Endothelial cell of umbilical vein (primary cell): ENCODE measurements around the gene FGF2. TPM values are rescaled to one million over a fixed set of nuclear protein-coding genes. Genes with fewer than 3 reads are reported as not detected.

ENCODE experiments used
- BruUV-seq: library from RNA; stranded (reverse); fragments of 400-500 nt; replicated peaks from 2 replicates; lab custom pipeline; 2021; lab: Mats Ljungman, UMichigan
- CTCF ChIA-PET: fragments of 300-600, 350-600 bp; sonication (Branson Sonifier 250); formaldehyde crosslinking; loops from one replicate; lab custom pipeline; 2021; ENCODE audit warnings: antibody characterized with exemption, inconsistent platforms; lab: Charles Lee
- POLR2A ChIA-PET: fragments of 300-600, 350-600 bp; sonication (Branson Sonifier 250); formaldehyde crosslinking; loops from one replicate; lab custom pipeline; 2021; ENCODE audit warnings: antibody characterized with exemption, inconsistent platforms; lab: Charles Lee
- DNase-seq: peaks from one replicate; pipeline ENCODE4 v3.0.0-alpha.2; 2011; ENCODE audit warnings: low read depth, low spot score
- FAIRE-seq: peaks from 2 replicates; lab custom pipeline; 2011; peaks lifted over from hg19 to GRCh38; lab: Jason Lieb, UNC
- H2AFZ ChIP-seq: 2 replicates; pipeline ENCODE4 v1.6.0; 2012; ENCODE audit warnings: low read depth, low read length, control low read depth, inconsistent platforms
- H3K27ac ChIP-seq: 2 replicates; pipeline ENCODE4 v1.5.1; 2011; ENCODE audit warnings: low read depth, mild to moderate bottlenecking, control low read depth, low read length, moderate library complexity; ENCODE audit not compliant: insufficient read depth
- H3K27me3 ChIP-seq, 2 experiments: 2 replicates each; pipeline versions ENCODE4 v1.6.0 to v1.6.1; 2011; ENCODE audit warnings: low read length in 2 of 2, mixed read lengths in 1 of 2; ENCODE audit not compliant: control insufficient read depth in 2 of 2, insufficient read depth in 2 of 2
- H3K36me3 ChIP-seq, 2 experiments: 2 replicates in 1 of 2; 3 replicates in 1 of 2; pipeline ENCODE4 v1.5.1; 2011; ENCODE audit warnings: low read length in 2 of 2, mild to moderate bottlenecking in 1 of 2, moderate library complexity in 1 of 2; ENCODE audit not compliant: control insufficient read depth in 2 of 2, insufficient read depth in 2 of 2; ENCODE audit errors: extremely low read depth in 1 of 2
- H3K4me1 ChIP-seq: 3 replicates; pipeline ENCODE4 v1.5.1; 2011; ENCODE audit warnings: mild to moderate bottlenecking, low read length; ENCODE audit not compliant: control insufficient read depth, insufficient read depth; ENCODE audit errors: extremely low read depth
- H3K4me2 ChIP-seq: 2 replicates; pipeline ENCODE4 v1.6.1; 2011; ENCODE audit warnings: low read length, control low read depth, mixed read lengths; ENCODE audit not compliant: insufficient read depth
- H3K4me3 ChIP-seq, 3 experiments: fragments of 200-600 bp in 1 of 3; sonication (generic), shearing (Covaris generic) in 1 of 3; replicated peaks in 1 of 3; 2 replicates each; pipeline ENCODE4 v1.5.1; 2011 to 2016; ENCODE audit warnings: control low read depth in 3 of 3, low read length in 3 of 3, mild to moderate bottlenecking in 2 of 3, inconsistent platforms in 1 of 3, low read depth in 1 of 3, moderate library complexity in 1 of 3; ENCODE audit not compliant: insufficient read depth in 1 of 3
- H3K79me2 ChIP-seq: 2 replicates; pipeline ENCODE4 v1.6.0; 2012; ENCODE audit warnings: low read length, inconsistent platforms; ENCODE audit not compliant: control insufficient read depth, insufficient read depth
- H3K9ac ChIP-seq: replicated peaks from 2 replicates; pipeline ENCODE3; 2011; ENCODE audit warnings: low read length, control low read depth; ENCODE audit not compliant: insufficient read depth; ENCODE audit errors: extremely low read depth
- H3K9me1 ChIP-seq: replicated peaks from 3 replicates; pipeline ENCODE4 v1.6.0; 2011; ENCODE audit warnings: mild to moderate bottlenecking, low read length; ENCODE audit not compliant: control insufficient read depth, insufficient read depth; ENCODE audit errors: extremely low read depth
- H3K9me3 ChIP-seq: replicated peaks from 2 replicates; pipeline ENCODE4 v1.5.1; 2012; ENCODE audit warnings: low read length, inconsistent platforms; ENCODE audit not compliant: control insufficient read depth, insufficient read depth
- H4K20me1 ChIP-seq: replicated peaks from 2 replicates; pipeline ENCODE3; 2011; ENCODE audit warnings: mild to moderate bottlenecking, low read length; ENCODE audit not compliant: control insufficient read depth, insufficient read depth; ENCODE audit errors: extremely low read depth
- EZH2 ChIP-seq: IDR thresholded peaks from 2 replicates; pipeline ENCODE4 v1.6.1; 2012; ENCODE audit warnings: borderline replicate concordance, low read depth, mild to moderate bottlenecking, moderate library complexity, low read length, inconsistent platforms; ENCODE audit not compliant: severe bottlenecking
- FOS ChIP-seq: IDR thresholded peaks from 2 replicates; pipeline ENCODE4 v1.6.1; 2011; ENCODE audit warnings: mild to moderate bottlenecking, low read length, moderate library complexity, borderline replicate concordance; ENCODE audit not compliant: insufficient read depth
- GATA2 ChIP-seq: IDR thresholded peaks from 2 replicates; pipeline ENCODE4 v1.7.0; 2011; ENCODE audit warnings: low read depth, mild to moderate bottlenecking, moderate library complexity, mixed read lengths, low read length; ENCODE audit not compliant: insufficient read length, insufficient read depth
- JUN ChIP-seq: IDR thresholded peaks from 2 replicates; pipeline ENCODE4 v1.6.1; 2011; ENCODE audit warnings: borderline replicate concordance, low read depth; ENCODE audit not compliant: insufficient read length, insufficient read depth
- MAX ChIP-seq: IDR thresholded peaks from 2 replicates; pipeline ENCODE4 v1.6.1; 2011; ENCODE audit not compliant: insufficient read depth, insufficient read length
- MYC ChIP-seq: IDR thresholded peaks from one replicate; pipeline ENCODE4 v1.6.1; 2011; ENCODE audit warnings: mild to moderate bottlenecking, low read depth, low read length
- POLR2A ChIP-seq: IDR thresholded peaks from 2 replicates; pipeline ENCODE4 v1.6.1; 2012; ENCODE audit warnings: low read depth, mild to moderate bottlenecking, control low read depth, low read length
- POLR2AphosphoS5 ChIP-seq: IDR thresholded peaks from 2 replicates; pipeline ENCODE4 v1.6.1; 2012; ENCODE audit warnings: low read depth, mild to moderate bottlenecking, control low read depth, low read length, moderate library complexity; ENCODE audit not compliant: insufficient read depth
- dilution Hi-C: fragments of 300-500 bp; cut with MboI; formaldehyde crosslinking; loops from one replicate; pipeline ENCODE4 v1.15.0; 2019; ENCODE audit warnings: low sequenced_read_pairs; ENCODE audit not compliant: extremely low pct_ligation_motif_present
- intact Hi-C: fragments of 100-400 bp; cut with micrococcal nuclease; formaldehyde crosslinking; loops from one replicate; pipeline ENCODE4 v1.10.0; 2022
- polyA plus RNA-seq, 4 experiments: library from polyadenylated mRNA; depleted of rRNA in 3 of 4; stranded (reverse) in 3 of 4; unstranded in 1 of 4; fragments of >200 nt; gene quantifications; 2 replicates each; pipeline versions ENCODE4 v1.2.1 to v1.2.3, GENCODE V29; 2011 to 2012; ENCODE audit warnings: missing spikeins in 1 of 4
- total RNA-seq: library from RNA; stranded (reverse); gene quantifications from 2 replicates; pipeline ENCODE4 v1.2.3, GENCODE V29; 2021
- TF ChIP-seq, protein P1 (sequence below), 2 donors: IDR thresholded peaks; 1 replicate in 1 of 2; 2 replicates in 1 of 2; pipeline ENCODE4 v1.5.1; 2011; ENCODE audit warnings: low read length in 2 of 2, mild to moderate bottlenecking in 2 of 2, moderate library complexity in 2 of 2, control low read depth in 1 of 2, inconsistent platforms in 1 of 2, low read depth in 1 of 2; ENCODE audit not compliant: insufficient read depth in 1 of 2; ENCODE audit errors: extremely low read depth in 1 of 2

FGF2 gene
- total and polyA plus RNA-seq, 2 donors (not counting 3 experiments of a cell fraction or from before 2014, with no cell fraction given), result 4.6 to 23.9 TPM

GRCh38 chr4:122845066-122845465 lies 18.4 kb downstream of the FGF2 start:
- intact Hi-C loops, result no loop called here

More at GRCh38 chr4:122845066-122845465, 18.4 kb downstream of the FGF2 start:
- no peak for DNase-seq
- Histone ChIP-seq H3K4me1 (no peaks in the 10 kb centered on the region), H2AFZ (no peak overlapping the region), H3K9me1 (no peaks in the 10 kb centered on the region), H3K27me3 (no peaks in the 10 kb centered on the region), H3K9ac (no peak overlapping the region), H4K20me1 (no peaks in the 10 kb centered on the region), H3K9me3 (no peaks in the 10 kb centered on the region), H3K36me3 (peaks cover 0 to 2% of the 10 kb centered on the region in 2 experiments), H3K4me3 (no peak overlapping the region), H3K79me2 (no peaks in the 10 kb centered on the region), H3K4me2 (no peak overlapping the region), H3K27ac (no peak overlapping the region)
- no peak for FAIRE-seq
- TF ChIP-seq POLR2A (no peak), MYC (no peak), POLR2AphosphoS5 (no peak), JUN (no peak), MAX (no peak), EZH2 (no peak), GATA2 (no peak), FOS (no peak)
- TF ChIP-seq, protein P1, sequence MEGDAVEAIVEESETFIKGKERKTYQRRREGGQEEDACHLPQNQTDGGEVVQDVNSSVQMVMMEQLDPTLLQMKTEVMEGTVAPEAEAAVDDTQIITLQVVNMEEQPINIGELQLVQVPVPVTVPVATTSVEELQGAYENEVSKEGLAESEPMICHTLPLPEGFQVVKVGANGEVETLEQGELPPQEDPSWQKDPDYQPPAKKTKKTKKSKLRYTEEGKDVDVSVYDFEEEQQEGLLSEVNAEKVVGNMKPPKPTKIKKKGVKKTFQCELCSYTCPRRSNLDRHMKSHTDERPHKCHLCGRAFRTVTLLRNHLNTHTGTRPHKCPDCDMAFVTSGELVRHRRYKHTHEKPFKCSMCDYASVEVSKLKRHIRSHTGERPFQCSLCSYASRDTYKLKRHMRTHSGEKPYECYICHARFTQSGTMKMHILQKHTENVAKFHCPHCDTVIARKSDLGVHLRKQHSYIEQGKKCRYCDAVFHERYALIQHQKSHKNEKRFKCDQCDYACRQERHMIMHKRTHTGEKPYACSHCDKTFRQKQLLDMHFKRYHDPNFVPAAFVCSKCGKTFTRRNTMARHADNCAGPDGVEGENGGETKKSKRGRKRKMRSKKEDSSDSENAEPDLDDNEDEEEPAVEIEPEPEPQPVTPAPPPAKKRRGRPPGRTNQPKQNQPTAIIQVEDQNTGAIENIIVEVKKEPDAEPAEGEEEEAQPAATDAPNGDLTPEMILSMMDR (IDR thresholded peaks at IDR 0.05; ENCODE audit: extremely low read depth in 1 of 2, insufficient read depth in 1 of 2, low read depth in 1 of 2, low read length in 2 of 2), result no peak
- no TSS peak for BruUV-seq
- POLR2A ChIA-PET, result interaction anchor here (0.6 kb wide), 1 partner anchor 46 kb away, joined by 7 read pairs; no protein-coding TSS in a partner anchor
- CTCF ChIA-PET, result interaction anchor here (0.7 to 2.8 kb wide), 2 partner anchors 70 to 87 kb away, joined by 3 to 9 read pairs; no protein-coding TSS in a partner anchor
- dilution Hi-C loops, result no loop called here
